Measurements from ENCODE around the gene PEDS1. TPM values are rescaled to one million over a fixed set of nuclear protein-coding genes. Genes with fewer than 3 reads are reported as not detected.

PEDS1 gene
- total and polyA plus RNA-seq, 4 donors = 6.5 to 22.6 (median 15.5) TPM

GRCh38 chr20:50133474-50134217 lies 19.9 kb downstream of the PEDS1 start:
- 78 to 83% methylated on average over 8 to 9 of the region's 9 CpGs for WGBS, 2 donors
- H3K27ac ChIP-seq (ENCODE audit: low read depth in 1 of 2, low read length in 2 of 2) = no peak overlapping the region
- no peaks in the 10 kb centered on the region for H3K4me1 ChIP-seq (ENCODE audit: control insufficient read depth in 1 of 2, insufficient read depth in 2 of 2, low read length in 2 of 2)
- ATAC-seq (ENCODE audit: low FRiP score) = no peak
- no peaks in the 10 kb centered on the region for H3K27me3 ChIP-seq (ENCODE audit: control insufficient read depth in 1 of 2, insufficient read depth in 2 of 2, low read length in 1 of 2)
- no peaks in the 10 kb centered on the region for H3K9me3 ChIP-seq (ENCODE audit: control insufficient read depth, low read length)
- intact Hi-C loops (cut with DNase I) = no loop called here
- H3K4me3 ChIP-seq (ENCODE audit: low read length in 2 of 2) = no peak overlapping the region
- no peak for DNase-seq
- no peaks in the 10 kb centered on the region for H3K36me3 ChIP-seq (ENCODE audit: control insufficient read depth in 1 of 2, insufficient read depth in 2 of 2, low read length in 1 of 2)

- no peaks in the 10 kb centered on the region for H3K4me1 ChIP-seq (ENCODE audit: control insufficient read depth in 1 of 2, insufficient read depth in 2 of 2, low read length in 2 of 2)
- no peak overlapping the region for H3K4me3 ChIP-seq (ENCODE audit: low read length in 2 of 2)
- no peaks in the 10 kb centered on the region for H3K27me3 ChIP-seq (ENCODE audit: control insufficient read depth in 1 of 2, insufficient read depth in 2 of 2, low read length in 1 of 2)
- intact Hi-C loops (cut with DNase I) = no loop called here
- DNase-seq = no peak
- no peak overlapping the region for H3K27ac ChIP-seq (ENCODE audit: low read depth in 1 of 2, low read length in 2 of 2)
- 80 to 82% methylated on average over 6 of the region's 6 CpGs for WGBS, 2 donors
- no peaks in the 10 kb centered on the region for H3K36me3 ChIP-seq (ENCODE audit: control insufficient read depth in 1 of 2, insufficient read depth in 2 of 2, low read length in 1 of 2)
- no peak for ATAC-seq (ENCODE audit: low FRiP score)
- no peaks in the 10 kb centered on the region for H3K9me3 ChIP-seq (ENCODE audit: control insufficient read depth, low read length)
These were observed 20.5 kb downstream of the PEDS1 start for GRCh38 chr20:50133041-50133440.

DNA sequence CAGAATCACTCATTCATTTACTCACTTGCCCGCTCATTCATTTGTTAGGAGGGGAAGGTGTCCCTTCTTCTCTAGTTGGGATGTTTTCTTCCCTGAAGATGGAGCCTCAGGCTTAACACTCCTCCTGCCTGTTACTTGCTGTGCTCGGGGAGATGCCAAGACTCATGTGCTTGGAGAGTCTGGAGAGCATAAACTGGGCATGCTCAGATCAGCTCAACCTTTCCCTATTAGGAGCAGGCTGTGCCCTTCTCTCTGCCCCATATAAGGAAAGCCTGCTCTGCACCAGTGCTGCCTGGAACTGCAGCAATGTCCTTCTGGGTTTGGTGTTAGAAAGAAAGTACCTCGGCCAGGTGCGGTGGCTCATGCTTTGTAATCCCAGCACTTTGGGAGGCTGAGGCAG lies 22.5 kb downstream of the PEDS1 start:
- Histone ChIP-seq H3K27ac (ENCODE audit: low read depth in 1 of 2, low read length in 2 of 2) (no peak overlapping the region), H3K4me1 (ENCODE audit: control insufficient read depth in 1 of 2, insufficient read depth in 2 of 2, low read length in 2 of 2) (no peaks in the 10 kb centered on the region), H3K9me3 (ENCODE audit: control insufficient read depth, low read length) (no peaks in the 10 kb centered on the region), H3K27me3 (ENCODE audit: control insufficient read depth in 1 of 2, insufficient read depth in 2 of 2, low read length in 1 of 2) (no peaks in the 10 kb centered on the region), H3K4me3 (ENCODE audit: low read length in 2 of 2) (no peak overlapping the region), H3K36me3 (ENCODE audit: control insufficient read depth in 1 of 2, insufficient read depth in 2 of 2, low read length in 1 of 2) (no peaks in the 10 kb centered on the region)
- intact Hi-C loops (cut with DNase I) = no loop called here
- DNase-seq (no peak), ATAC-seq (ENCODE audit: low FRiP score) (peak; percentile 86)
- 31 to 33% methylated on average over 4 of the region's 4 CpGs for WGBS, 2 donors

DNA sequence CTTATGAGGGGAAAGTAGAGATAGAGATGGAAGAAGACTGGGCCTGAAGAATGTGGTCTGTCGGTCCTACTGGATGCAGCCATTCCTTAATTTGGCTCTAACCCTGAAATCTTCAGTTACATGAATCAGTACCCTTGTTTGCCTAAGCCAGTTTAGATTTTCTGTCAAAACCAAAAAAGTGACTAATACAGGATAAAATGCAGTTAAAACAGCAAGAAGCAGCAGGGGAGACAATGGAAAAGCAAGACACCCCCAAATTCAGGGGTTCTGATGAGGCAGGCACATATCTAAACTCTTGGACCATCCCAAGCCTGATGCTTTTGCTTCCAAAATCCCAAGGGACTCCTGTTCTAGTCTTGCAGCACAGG lies 23.2 kb downstream of the PEDS1 start:
- H3K27ac ChIP-seq (ENCODE audit: low read depth in 1 of 2, low read length in 2 of 2) = no peak overlapping the region
- H3K4me3 ChIP-seq (ENCODE audit: low read length in 2 of 2) = no peak overlapping the region
- intact Hi-C loops (cut with DNase I) = no loop called here
- no peaks in the 10 kb centered on the region for H3K4me1 ChIP-seq (ENCODE audit: control insufficient read depth in 1 of 2, insufficient read depth in 2 of 2, low read length in 2 of 2)
- DNase-seq = no peak
- H3K9me3 ChIP-seq (ENCODE audit: control insufficient read depth, low read length) = no peaks in the 10 kb centered on the region
- no peaks in the 10 kb centered on the region for H3K27me3 ChIP-seq (ENCODE audit: control insufficient read depth in 1 of 2, insufficient read depth in 2 of 2, low read length in 1 of 2)
- WGBS, 2 donors = 32 to 74% methylated on average over 1 of the region's 1 CpG
- no peaks in the 10 kb centered on the region for H3K36me3 ChIP-seq (ENCODE audit: control insufficient read depth in 1 of 2, insufficient read depth in 2 of 2, low read length in 1 of 2)
- ATAC-seq (ENCODE audit: low FRiP score) = no peak

- WGBS, 2 donors = 88 to 89% methylated on average over 13 of the region's 13 CpGs
- Histone ChIP-seq H3K27ac (ENCODE audit: low read depth in 1 of 2, low read length in 2 of 2) (no peak overlapping the region), H3K9me3 (ENCODE audit: control insufficient read depth, low read length) (no peaks in the 10 kb centered on the region), H3K27me3 (ENCODE audit: control insufficient read depth in 1 of 2, insufficient read depth in 2 of 2, low read length in 1 of 2) (no peaks in the 10 kb centered on the region), H3K4me1 (ENCODE audit: control insufficient read depth in 1 of 2, insufficient read depth in 2 of 2, low read length in 2 of 2) (no peaks in the 10 kb centered on the region), H3K36me3 (ENCODE audit: control insufficient read depth in 1 of 2, insufficient read depth in 2 of 2, low read length in 1 of 2) (no peaks in the 10 kb centered on the region), H3K4me3 (ENCODE audit: low read length in 2 of 2) (no peak overlapping the region)
- no peak for ATAC-seq (ENCODE audit: low FRiP score)
- peak in 1 of 2 donors; percentile 30 for DNase-seq
- intact Hi-C loops (cut with DNase I) = no loop called here
These were observed 23.7 kb downstream of the PEDS1 start for GRCh38 chr20:50129662-50130355.

- ATAC-seq (ENCODE audit: low FRiP score) = no peak
- no peak for DNase-seq
- Histone ChIP-seq H3K27me3 (ENCODE audit: control insufficient read depth in 1 of 2, insufficient read depth in 2 of 2, low read length in 1 of 2) (no peaks in the 10 kb centered on the region), H3K27ac (ENCODE audit: low read depth in 1 of 2, low read length in 2 of 2) (no peak overlapping the region), H3K9me3 (ENCODE audit: control insufficient read depth, low read length) (no peaks in the 10 kb centered on the region), H3K4me1 (ENCODE audit: control insufficient read depth in 1 of 2, insufficient read depth in 2 of 2, low read length in 2 of 2) (no peaks in the 10 kb centered on the region), H3K4me3 (ENCODE audit: low read length in 2 of 2) (no peak overlapping the region), H3K36me3 (ENCODE audit: control insufficient read depth in 1 of 2, insufficient read depth in 2 of 2, low read length in 1 of 2) (no peaks in the 10 kb centered on the region)
- intact Hi-C loops (cut with DNase I) = no loop called here
- WGBS, 2 donors = 89 to 93% methylated on average over 8 of the region's 8 CpGs
These were observed 25.0 kb downstream of the PEDS1 start for GRCh38 chr20:50128520-50128905.

DNA sequence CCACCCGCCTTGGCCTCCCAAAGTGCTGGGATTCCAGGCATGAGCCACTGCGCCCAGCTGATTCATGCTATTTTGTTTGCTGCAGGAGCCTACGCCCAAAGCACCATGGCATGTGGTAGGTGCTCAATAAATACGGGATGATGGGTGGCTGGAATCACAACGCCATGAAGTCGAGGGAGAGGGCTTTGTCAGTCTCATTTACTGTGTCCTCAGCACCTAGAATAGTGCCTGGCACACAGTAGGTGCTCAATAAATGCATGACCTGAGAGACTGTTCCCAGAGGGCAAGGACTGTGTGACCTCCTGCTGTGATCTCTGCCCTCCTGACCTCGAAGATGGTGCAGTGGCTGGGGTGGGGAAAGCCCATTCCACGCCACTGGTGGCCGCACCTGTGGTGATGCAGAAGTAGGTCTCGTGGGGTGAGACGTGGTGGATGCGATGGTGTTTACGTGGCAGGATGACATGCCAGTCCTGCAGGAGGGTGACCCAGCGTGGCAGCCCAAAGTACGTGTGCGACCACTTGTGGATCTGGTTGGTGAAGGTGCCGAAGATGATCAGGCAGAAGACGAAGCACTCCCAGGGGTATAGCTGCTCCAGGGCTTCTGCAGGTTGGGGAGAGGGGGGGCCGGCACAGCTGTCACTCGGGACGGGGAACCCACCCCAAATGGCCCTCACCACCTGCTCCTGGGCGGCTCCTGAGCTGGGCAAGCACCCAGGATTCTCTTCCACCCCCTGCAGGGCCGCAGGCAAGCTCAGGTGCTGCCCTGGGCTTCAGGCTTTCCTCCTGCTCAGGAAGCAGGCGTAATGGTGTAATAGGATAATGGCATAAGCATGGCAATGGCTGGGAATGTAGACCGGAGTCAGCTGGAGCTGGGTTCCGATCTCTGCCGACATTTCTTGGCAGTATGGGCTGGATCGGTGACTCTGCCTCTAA lies 25.7 kb downstream of the PEDS1 start:
- H3K27ac ChIP-seq (ENCODE audit: low read depth in 1 of 2, low read length in 2 of 2) = no peak overlapping the region
- H3K4me1 ChIP-seq (ENCODE audit: control insufficient read depth in 1 of 2, insufficient read depth in 2 of 2, low read length in 2 of 2) = no peaks in the 10 kb centered on the region
- 90% methylated on average over 28 of the region's 28 CpGs for WGBS, 2 donors
- no peaks in the 10 kb centered on the region for H3K27me3 ChIP-seq (ENCODE audit: control insufficient read depth in 1 of 2, insufficient read depth in 2 of 2, low read length in 1 of 2)
- DNase-seq (no peak), ATAC-seq (ENCODE audit: low FRiP score) (no peak)
- intact Hi-C loops (cut with DNase I) = no loop called here
- H3K4me3 ChIP-seq (ENCODE audit: low read length in 2 of 2) = no peak overlapping the region
- no peaks in the 10 kb centered on the region for H3K36me3 ChIP-seq (ENCODE audit: control insufficient read depth in 1 of 2, insufficient read depth in 2 of 2, low read length in 1 of 2)
- no peaks in the 10 kb centered on the region for H3K9me3 ChIP-seq (ENCODE audit: control insufficient read depth, low read length)

DNA sequence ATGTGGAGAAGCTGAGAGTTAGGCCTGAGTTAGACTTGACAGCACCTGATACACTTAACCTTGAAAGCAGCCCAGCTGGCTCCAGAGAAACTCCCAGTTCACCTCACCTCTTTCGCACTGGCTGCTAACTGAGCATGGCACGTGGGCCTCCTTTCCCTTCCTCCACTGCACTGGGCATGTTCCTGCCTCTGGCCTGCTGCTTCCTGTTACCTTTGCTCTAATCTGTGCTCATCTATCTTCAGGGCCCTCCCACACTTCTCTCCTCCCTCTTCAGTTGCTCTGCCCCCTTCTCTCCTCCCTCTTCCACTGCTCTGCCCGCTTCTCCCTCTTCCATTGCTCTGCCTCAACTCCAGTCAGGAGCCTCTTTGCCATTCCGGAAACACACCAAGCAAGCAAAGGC lies 26.9 kb downstream of the PEDS1 start:
- peak in 1 of 2 donors; percentile 20 for DNase-seq
- intact Hi-C loops (cut with DNase I) = no loop called here
- no peaks in the 10 kb centered on the region for H3K27me3 ChIP-seq (ENCODE audit: control insufficient read depth in 1 of 2, insufficient read depth in 2 of 2, low read length in 1 of 2)
- no peak overlapping the region for H3K27ac ChIP-seq (ENCODE audit: low read depth in 1 of 2, low read length in 2 of 2)
- H3K4me3 ChIP-seq (ENCODE audit: low read length in 2 of 2) = no peak overlapping the region
- no peaks in the 10 kb centered on the region for H3K4me1 ChIP-seq (ENCODE audit: control insufficient read depth in 1 of 2, insufficient read depth in 2 of 2, low read length in 2 of 2)
- WGBS, 2 donors = 71 to 74% methylated on average over 4 of the region's 4 CpGs
- H3K36me3 ChIP-seq (ENCODE audit: control insufficient read depth in 1 of 2, insufficient read depth in 2 of 2, low read length in 1 of 2) = no peaks in the 10 kb centered on the region
- ATAC-seq (ENCODE audit: low FRiP score) = no peak
- no peaks in the 10 kb centered on the region for H3K9me3 ChIP-seq (ENCODE audit: control insufficient read depth, low read length)

Measured in aorta (tissue), 5 donors.